ENCODE data around the gene MOV10L1. TPM values are rescaled to one million over a fixed set of nuclear protein-coding genes. Genes with fewer than 3 reads are reported as not detected.
"Not testable (repeated sequence)": the region's sequence is repeated elsewhere in the genome, so short reads cannot be mapped to it uniquely, and the experiment has no call there.

MOV10L1 gene
- total RNA-seq, 6 experiments from 2014 or later = 0.21 to 0.31 (median 0.24) TPM; not detected in 2

- intact Hi-C loops (cut with DNase I) = no loop called here
- DNase-seq (no peak), ATAC-seq (peak in 1 of 4 donors; percentile 22)
- no peaks in the 10 kb centered on the region for H3K4me1 ChIP-seq
- H3K27ac ChIP-seq = no peak overlapping the region
- no peaks in the 10 kb centered on the region for H3K9me3 ChIP-seq
- no peaks in the 10 kb centered on the region for H3K27me3 ChIP-seq
- no peaks in the 10 kb centered on the region for H3K36me3 ChIP-seq
- WGBS (ENCODE audit: insufficient coverage, low coverage, low lambda C conversion rate, missing lambda C conversion rate) = 71% methylated on average over 10 of the region's 10 CpGs
- no peak for TF ChIP-seq POLR2A (IDR thresholded peaks at IDR 0.05)
- no peak for TF ChIP-seq CTCF (IDR thresholded peaks at IDR 0.05)
- no peak overlapping the region for H3K4me3 ChIP-seq
Observed at GRCh38 chr22:50134481-50134880, 44.7 kb downstream of the MOV10L1 start.

GRCh38 chr22:50136581-50137015, 46.8 kb downstream of the MOV10L1 start:
- intact Hi-C loops (cut with DNase I) = no loop called here
- Histone ChIP-seq H3K4me3 (no peak overlapping the region), H3K36me3 (no peaks in the 10 kb centered on the region), H3K9me3 (no peaks in the 10 kb centered on the region), H3K27ac (no peak overlapping the region), H3K4me1 (peaks cover 0 to 15% (median 7%) of the 10 kb centered on the region in 4 donors), H3K27me3 (no peaks in the 10 kb centered on the region)
- ATAC-seq = peak; percentile 16 to 27 (median 22)
- WGBS (ENCODE audit: insufficient coverage, low coverage, low lambda C conversion rate, missing lambda C conversion rate) = 60% methylated on average over 5 of the region's 5 CpGs
- no peak for DNase-seq
- TF ChIP-seq CTCF (IDR thresholded peaks at IDR 0.05) (no peak), POLR2A (IDR thresholded peaks at IDR 0.05) (no peak)

GRCh38 chr22:50137277-50137676, 47.5 kb downstream of the MOV10L1 start:
- H3K9me3 ChIP-seq; H3K36me3 ChIP-seq; ATAC-seq; H3K27me3 ChIP-seq; intact Hi-C loops (cut with DNase I); DNase-seq; H3K4me3 ChIP-seq; H3K27ac ChIP-seq: not testable (repeated sequence)
- peaks cover 0 to 22% (median 11%) of the 10 kb centered on the region in 4 donors for H3K4me1 ChIP-seq
- 96% methylated on average over 9 of the region's 9 CpGs for WGBS (ENCODE audit: insufficient coverage, low coverage, low lambda C conversion rate, missing lambda C conversion rate)

- TF ChIP-seq POLR2A (IDR thresholded peaks at IDR 0.05) (no peak), CTCF (IDR thresholded peaks at IDR 0.05) (no peak)
- no peak for DNase-seq
- Histone ChIP-seq H3K27me3 (no peaks in the 10 kb centered on the region), H3K4me3 (no peak overlapping the region), H3K36me3 (no peaks in the 10 kb centered on the region), H3K27ac (no peak overlapping the region), H3K4me1 (peaks cover 0 to 24% (median 11%) of the 10 kb centered on the region in 4 donors), H3K9me3 (no peaks in the 10 kb centered on the region)
- WGBS (ENCODE audit: insufficient coverage, low coverage, low lambda C conversion rate, missing lambda C conversion rate) = 93% methylated on average over 3 of the region's 4 CpGs
- ATAC-seq = no peak
- intact Hi-C loops (cut with DNase I) = no loop called here
Observed at GRCh38 chr22:50138041-50138440, 48.2 kb downstream of the MOV10L1 start.

GRCh38 chr22:50138988-50139387, 49.2 kb downstream of the MOV10L1 start:
- Histone ChIP-seq H3K27me3 (no peaks in the 10 kb centered on the region), H3K9me3 (no peaks in the 10 kb centered on the region), H3K27ac (no peak overlapping the region), H3K4me3 (no peak overlapping the region), H3K4me1 (peaks cover 0 to 24% (median 11%) of the 10 kb centered on the region in 4 donors), H3K36me3 (no peaks in the 10 kb centered on the region)
- no peak for DNase-seq
- TF ChIP-seq POLR2A (IDR thresholded peaks at IDR 0.05) (no peak), CTCF (IDR thresholded peaks at IDR 0.05) (no peak)
- 83% methylated on average over 4 of the region's 9 CpGs for WGBS (ENCODE audit: insufficient coverage, low coverage, low lambda C conversion rate, missing lambda C conversion rate)
- ATAC-seq = no peak
- intact Hi-C loops (cut with DNase I) = no loop called here
